ENCODE results near the gene CORO1C.
"Not testable (repeated sequence)": the region's sequence is repeated elsewhere in the genome, so short reads cannot be mapped to it uniquely, and the experiment has no call there.

CORO1C gene

DNA sequence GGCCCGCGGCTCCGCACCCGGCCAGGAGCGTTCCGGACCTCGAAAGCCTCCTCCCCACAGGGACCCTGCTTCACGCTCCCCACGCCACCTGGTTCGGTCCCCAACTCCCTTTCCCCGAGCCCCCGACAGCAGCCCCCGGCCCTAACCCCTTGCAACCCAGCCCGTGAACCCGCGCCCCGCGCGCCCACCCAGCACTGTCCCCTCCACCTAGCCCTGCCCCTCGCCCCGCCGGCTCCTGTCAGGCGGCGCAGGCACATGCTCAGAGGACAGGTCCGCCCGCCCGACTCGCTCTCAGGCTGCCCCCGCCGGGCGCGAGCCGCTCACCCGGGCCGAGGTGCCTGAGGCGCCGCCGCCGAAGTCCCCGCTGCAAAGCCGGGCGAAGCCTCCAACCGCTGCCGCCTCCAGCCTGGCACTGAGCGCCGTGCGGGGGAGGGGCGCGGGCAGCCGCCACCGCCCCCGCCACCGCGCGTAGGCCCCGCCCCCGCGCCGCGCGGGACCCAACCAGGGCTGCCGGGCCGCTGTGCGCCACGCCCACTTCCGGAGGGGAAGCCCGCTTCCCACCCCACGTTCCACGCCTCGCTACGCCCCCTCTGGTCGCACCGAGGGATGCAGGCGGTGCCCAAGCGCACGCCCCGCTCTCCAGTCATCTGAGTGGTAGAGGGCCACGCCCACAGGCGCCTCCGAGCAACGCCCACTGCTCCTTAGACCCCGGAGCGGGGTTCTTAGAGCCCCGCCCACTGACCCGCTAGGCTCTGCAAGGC lies at the start of gene CORO1C:
CORO1C (minus strand) TSS at position 414 of the 761 bp plus-strand sequence. CDS start 30,200 bp downstream, outside the sequence.
- DNase-seq: peak; percentile 98

DNA sequence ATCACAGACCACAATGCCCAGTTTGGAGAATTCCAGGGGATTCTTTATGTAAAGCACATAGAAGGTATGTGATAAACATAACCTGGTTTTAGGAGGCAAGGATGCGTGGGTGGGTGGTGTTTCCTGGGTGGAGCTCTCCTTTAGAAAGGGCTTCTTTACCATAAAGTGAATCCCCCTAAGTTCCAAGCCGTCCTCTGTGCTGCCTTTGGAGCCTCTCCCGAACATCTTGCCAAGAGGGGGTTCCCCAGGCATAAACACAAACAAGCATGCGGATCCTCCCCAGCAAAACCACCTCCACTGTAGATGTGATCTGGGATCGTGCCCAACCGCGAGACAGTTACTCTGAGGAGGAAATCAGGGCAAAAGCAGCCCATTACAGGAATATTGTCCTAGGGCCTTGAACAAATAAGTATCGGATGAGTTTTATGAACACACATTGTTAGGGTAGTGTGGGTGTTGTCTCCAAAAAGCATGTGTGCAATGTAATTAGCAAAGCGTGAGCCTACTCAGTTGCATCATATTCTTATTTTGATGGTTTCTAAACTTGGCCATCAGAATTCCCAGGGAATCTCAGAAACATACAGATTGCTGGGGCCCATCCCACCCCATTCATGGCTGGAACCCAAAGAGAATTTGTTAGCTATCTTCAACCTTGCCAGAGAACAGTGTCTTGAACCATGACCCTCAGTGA lies 48.8 kb upstream of the CORO1C start:
- DNase-seq: no peak

DNA sequence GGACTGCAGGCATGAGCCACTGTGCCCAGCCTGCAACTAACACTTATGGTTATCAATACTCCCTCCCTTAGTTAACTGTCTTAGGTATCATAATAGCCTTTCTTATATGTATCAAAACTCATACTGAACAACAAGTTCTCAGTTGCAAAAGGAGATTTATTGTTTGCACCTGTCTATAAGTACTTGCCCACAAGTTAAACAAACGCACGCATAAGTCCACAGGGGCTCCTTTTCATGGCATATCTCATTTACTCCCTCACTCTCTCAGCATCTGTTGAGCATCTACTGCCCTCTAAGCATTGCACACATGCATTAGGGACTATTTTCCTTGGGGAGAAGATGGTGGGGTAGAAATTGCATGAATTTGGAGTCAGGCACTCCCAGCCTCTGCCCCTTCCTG lies 46.7 kb upstream of the CORO1C start:
- no peak for DNase-seq

DNA sequence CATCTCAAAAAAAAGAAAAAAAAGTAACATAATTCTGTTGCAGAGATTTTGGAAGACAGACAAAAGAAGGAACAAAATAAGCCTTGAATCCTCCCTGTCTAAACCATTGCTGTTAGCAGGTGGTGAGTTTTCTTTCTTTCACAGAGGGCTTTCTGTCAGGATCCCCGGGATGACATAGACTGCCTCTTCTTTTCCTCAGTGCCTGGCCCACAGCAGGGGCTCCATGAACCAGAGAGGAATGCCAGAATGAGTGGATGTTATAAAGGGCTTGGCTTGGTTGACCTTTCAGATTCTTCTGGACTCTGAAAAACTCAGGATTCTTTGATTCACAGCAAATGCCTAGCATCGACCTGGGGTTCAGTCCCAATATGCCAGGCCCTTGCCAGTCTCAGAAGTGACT lies 45.8 kb upstream of the CORO1C start:
- DNase-seq: no peak

- peak; percentile 6 for DNase-seq
Observed at GRCh38 chr12:108773798-108774788, 42.8 kb upstream of the CORO1C start.

DNA sequence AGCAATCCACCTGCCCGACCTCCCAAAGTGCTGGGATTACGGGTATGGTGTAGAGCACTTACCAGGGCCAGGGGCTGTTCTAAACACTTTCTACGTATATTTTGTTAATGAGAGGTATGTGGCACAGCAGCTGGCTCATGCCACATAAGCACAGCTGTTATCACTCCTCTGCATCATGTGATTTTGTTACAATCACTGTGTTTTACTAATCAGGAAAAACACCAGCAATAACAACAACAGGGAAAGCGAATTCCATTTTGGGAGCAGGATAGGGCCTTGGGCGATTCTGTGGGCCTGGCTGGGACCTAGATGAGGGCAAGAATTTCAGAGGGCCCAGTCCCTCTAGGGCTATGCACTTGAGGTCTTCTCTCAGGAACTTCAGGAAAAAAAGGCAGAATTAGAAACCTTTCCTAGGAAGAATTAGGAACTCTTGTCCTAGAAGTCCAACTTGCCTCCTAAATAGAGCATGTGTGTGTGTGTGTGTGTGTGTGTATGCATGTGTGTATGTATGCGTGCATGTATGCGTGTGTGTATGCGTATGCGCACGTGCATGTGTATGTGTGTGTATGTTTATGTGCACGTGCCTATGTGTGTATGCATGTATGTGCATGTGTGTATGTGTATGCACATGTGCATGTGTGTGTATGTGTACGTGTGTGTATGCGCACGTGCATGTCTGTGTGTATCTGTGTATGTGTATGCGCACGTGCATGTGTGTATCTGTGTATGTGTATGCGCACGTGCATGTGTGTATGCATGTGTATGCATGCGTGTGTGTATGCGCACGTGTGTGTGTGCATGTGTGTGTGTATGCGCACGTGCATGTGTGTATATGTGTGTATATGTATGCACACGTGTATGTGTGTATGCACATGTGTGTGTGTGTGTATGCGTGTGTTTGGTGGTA lies 41.8 kb upstream of the CORO1C start:
- DNase-seq: no peak

DNA sequence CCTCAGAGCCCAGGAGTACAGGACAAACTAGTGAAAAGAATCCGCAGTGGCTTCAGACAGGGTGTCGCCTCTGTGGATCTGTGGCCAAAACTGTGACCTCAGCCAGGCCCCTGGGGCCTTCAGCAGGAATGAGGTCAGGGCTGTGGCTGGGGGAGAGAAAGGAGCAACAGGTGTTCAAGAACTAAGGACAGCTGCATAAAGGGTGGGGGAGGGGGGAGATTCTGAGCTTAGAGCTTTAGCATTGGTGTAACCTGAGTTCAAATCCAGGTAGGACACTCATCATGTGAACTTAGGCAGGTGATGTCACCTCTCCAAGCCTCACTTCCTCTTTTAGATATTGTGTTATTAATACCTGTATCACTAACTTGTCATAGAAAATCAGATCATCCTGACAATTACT lies 40.9 kb upstream of the CORO1C start:
- no peak for DNase-seq

DNA sequence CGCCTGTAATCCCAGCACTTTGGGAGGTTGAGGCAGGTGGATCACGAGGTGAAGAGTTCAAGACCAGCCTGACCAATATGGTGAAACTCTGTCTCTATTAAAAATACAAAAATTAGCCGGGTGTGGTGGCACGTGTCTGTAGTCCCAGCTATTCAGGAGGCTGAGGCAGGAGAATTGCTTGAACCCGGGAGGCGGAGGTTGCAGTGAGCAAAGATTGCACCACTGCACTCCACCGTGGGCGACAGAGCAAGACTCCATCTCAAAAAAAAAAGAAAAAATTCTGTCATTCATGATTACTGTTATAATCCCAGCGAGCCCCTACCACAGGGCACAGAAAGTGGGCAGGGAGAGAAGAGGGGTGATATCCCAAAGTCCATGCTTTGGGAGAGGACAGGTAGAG lies 40.5 kb upstream of the CORO1C start:
- not testable (repeated sequence) for DNase-seq

DNA sequence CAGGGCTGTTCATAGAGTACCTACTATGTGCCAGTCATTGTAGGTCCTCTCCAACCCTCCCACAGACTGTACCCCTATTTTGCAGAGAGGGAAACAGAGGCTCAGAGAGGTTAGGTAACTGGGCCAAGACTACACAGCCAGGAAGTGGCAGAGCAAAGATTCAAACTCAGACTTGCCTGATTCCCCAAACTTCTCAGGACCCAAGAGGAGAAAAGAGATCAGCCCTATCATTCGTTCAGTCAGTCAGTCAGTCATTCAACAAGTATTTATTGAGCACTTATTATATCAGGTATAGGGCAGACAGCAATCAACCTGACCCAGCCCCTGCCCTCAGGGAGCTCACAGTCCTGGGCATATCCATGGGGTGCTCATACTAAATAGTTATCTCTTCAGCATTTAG lies 39.6 kb upstream of the CORO1C start:
- DNase-seq: no peak

GRCh38 chr12:108770269-108770829 lies 39.0 kb upstream of the CORO1C start:
- no peak for DNase-seq

DNA sequence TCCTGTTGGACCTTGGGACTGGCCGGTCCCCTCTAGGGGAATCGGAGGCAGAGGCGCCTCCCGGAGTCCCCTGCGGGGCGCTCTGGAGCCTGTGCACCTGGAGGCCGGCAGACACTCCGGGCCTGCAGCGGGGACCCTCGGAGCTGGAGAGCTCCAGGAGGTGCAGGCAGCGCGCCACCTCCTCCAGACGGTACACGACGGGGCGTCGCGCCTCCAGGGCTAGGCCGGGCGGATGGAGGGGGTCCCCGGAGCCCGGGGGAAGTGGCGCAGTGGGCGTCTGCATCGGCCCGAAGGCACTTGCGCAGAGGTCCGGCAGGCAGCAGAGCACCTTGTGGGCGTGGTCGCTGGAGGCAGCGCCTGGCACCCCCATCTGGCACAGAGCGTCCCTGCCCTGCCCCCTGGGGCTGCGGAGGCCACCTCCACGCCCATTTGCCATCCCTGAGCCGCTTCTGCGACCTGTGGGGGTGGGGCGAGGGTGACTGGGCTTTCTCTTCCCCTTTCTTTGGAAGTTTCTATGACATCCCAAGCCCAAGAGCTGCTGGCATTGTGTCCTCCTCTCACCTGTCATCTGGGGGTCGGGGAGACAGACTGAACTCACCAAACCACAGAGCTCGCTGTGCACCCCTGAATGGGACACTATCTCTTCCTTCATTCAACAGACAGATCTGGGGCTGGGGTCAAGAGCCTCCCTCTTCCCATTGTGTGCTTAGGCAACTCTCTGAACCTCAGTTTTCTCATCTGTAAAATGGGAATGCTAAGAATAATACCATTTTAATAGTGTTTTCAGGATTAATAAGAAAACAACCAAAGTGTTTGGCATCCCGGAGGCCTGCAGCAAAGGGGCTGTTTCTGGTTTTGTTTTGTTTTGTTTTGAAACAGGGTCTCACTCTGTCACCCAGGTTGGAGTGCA lies 37.5 kb upstream of the CORO1C start:
- no peak for DNase-seq

GRCh38 chr12:108766294-108766693 lies 35.0 kb upstream of the CORO1C start:
- no peak for DNase-seq

DNA sequence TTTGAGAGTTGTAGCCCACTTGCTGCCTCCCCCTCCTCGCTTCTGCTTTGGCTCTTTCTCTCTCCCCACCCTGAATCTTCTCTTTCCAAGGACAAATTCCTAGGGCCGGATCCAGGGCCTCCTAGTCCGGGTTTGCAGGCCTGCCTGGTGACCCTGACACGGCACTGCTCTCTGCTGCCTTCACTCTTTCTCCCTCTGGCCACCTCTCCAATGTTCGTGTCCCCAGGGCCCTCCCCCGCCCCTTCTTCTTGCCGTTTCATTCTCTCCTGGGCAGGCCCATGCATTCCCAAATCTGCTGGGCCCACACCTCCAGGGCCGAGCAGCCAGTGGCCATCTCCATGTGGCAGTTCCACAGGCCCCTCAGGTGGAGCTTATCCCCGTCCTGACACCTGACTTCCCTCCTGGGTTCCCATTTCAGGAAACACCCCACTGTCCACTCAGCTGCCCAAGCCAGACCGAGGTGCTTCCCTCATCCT lies 34.0 kb upstream of the CORO1C start:
- DNase-seq: no peak

DNA sequence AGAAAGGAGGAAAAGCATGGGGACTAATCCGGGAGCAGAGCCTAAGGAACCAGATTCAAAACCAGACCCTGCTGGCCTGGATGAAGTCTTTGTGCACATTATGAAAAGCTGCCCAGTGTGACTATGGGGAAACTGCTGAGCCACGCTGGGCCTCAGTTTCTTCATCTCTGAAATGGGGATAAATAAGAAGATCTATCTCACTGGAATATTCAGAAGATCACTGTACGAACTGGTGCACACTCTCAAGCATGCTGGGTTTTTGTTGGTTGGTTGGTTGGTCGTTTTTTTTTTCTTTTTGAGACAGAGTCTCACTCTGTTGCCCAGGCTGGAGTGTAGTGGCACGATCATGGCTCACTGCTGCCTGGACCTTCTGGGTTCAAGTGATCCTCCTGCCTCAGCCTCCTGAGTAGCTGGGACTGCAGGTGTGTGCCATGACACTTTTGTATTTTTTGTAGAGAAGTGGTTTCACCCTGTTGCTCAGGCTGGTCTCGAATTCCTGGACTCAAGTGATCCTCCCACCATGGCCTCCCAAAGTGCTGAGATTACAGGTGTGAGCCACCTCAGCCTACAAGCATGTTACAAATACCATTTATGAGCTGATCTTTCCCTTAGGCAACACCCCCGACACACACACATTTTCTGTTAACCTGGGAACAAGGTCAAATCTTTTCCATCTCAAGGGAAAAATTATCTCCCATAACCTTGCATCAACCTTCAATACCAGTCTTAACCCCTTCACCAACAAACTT lies 33.4 kb upstream of the CORO1C start:
- no peak for DNase-seq

DNA sequence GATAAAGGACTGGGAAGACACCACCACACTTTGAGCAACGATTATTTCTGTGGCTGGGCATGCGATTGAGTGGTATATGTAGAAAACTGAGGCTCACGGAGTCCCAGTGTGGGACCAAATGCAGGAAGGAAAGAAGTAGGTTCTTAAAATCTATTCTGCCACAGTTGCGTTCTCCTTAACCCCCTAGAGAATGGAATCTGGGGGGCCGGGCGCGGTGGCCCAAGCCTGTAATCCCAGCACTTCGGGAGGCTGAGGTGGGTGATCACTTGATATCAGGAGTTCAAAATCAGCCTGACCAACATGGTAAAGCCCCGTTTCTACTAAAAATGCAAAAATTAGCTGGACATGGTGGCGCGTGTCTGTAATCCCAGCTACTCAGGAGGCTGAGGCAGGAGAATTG lies 29.9 kb upstream of the CORO1C start:
- no peak for DNase-seq

GRCh38 chr12:108759924-108760323 lies 28.6 kb upstream of the CORO1C start:
- DNase-seq: no peak

DNA sequence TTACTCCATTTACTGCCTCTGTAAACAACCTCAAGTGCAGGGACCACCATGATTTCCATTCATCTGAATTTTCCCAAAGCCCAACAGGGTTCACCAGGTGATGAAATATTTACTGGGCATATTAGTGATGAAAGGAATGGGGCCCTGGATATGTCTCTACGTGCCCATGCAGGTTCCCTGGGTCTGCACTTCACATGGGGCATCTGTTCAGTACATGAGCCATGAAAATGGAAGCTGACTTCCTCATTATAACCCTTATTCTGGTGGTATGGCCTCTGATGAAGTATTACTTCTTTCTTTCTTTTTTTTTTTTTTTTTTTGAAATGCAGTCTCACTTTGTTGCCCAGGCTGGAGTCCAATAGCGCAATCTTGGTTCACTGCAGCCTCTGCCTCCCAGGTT lies 26.5 kb upstream of the CORO1C start:
- DNase-seq: no peak

- DNase-seq: no peak
Observed at GRCh38 chr12:108756421-108756820, 25.1 kb upstream of the CORO1C start.

DNA sequence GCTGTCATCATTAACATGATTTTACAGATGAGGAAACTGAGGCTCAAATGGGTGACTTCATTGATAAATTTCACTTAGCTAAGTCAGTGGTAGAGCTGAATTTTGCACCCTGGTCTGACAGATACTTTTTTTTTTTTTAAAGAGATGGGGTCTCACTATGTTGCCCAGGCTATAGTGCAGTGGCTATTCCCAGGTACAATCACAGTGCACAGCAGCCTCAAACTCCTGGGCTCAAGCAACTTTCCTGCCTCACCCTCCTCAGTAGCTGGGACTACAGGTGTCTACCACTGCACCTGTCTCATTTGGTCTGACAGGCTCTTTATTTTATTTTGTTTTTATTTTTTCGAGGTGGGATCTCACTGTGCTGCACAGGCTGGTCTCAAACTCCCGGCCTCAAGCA lies 24.2 kb upstream of the CORO1C start:
- DNase-seq: no peak

- DNase-seq: no peak
Observed at GRCh38 chr12:108753976-108754375, 22.7 kb upstream of the CORO1C start.

All from T1000 (cell line).